GM18873 (cell line): ENCODE data around the gene CFAP161.

ENCODE experiments used
- ATAC-seq: cut with Tn5 transposase; IDR thresholded peaks from one replicate; pipeline ENCODE4 v1.9.1; 2021; ENCODE audit warnings: mild to moderate bottlenecking, moderate library complexity, moderate number of reproducible peaks; ENCODE audit not compliant: unreplicated experiment, low FRiP score

The CFAP161 gene

DNA sequence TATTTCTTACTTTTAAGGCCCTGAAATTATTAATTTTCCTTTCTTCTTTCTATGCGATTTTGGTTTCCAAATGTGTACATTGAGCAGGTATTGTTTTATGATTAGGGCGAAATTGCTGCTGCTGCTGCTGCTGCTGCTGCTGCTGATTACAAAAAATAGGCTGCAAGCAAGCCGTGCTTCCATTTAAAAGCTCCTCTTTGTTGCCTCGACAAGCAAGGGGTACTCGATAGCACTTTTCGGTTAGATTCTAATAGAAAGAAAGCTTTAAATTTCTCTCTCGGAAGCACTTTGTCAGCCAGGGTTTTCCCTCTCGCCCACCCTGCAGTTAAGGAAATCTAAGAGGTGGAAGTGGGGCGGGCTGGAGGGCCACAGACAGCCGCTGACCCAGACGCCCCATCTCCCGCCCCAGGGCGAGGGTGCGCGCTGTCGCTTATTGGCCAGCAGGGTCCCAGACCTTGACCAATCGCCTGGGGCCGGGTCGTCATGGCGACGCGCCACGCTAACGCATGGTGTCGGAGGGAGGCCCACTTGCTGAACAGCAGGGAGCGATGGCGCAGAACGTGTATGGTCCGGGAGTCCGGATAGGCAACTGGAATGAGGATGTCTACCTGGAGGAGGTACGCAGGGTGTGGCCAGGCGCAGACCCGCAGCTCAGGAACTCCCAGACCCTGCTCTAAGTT lies at the start of gene CFAP161:
TSS of gene CFAP161 (plus strand) at position 489 of the 680 bp plus-strand sequence. CDS start at position 549, 60 bp downstream.
- no peak for ATAC-seq

DNA sequence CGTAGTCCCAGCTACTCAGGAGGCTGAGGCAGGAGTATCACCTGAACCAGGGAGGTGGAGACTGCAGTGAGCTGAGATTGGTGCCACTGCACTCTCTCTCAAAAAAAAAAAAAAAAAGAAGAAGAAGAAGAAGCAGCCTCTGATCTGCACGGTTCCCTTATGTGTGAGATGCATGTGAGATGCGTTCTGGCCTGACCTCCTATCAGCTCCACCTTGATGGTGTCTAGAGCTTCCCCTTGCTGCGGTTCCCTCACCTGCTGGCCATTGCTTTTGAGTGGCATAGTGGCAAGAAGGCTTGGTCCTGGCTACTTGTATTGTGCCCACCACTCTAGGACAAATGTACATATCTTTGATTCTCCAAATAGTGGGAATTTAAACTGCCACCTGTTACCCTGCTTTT lies 49.4 kb upstream of the CFAP161 start:
- no peak for ATAC-seq

DNA sequence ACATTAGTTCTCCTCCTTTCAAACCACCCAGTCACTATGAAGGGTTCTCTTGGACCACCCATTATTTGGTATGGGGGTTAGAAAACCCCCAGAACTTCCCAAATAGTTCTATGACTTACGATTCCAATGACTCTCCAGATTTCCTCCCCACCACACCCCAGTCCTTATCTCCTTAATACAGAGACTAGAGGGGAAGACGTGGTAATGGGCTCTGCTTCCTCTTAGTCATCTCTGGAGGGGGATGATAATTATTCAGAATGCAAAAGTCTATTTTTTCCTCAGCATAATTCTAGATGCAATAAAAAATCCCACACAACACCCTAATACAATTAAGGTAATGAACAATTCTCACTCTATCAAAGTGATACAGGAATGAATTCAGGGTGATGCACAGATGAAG lies 48.9 kb upstream of the CFAP161 start:
- ATAC-seq, result no peak

DNA sequence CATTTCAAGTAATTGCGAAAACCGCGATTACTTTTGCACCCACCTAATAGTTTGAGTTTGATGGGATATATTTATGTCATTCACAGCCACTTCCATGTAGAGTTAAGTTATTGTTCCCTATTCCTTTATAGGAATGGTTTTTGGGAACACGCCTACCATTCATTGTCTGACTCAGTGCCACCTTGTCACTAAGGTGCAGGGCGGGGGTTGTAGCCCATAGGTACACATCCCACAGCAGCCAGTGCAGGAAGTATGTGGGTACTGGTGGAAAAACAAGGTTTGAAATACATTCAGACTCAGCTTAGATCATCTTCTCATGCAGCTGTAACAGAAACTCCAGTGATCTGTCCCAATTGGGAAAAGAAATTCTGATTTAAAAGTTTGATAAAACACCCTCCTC lies 48.2 kb upstream of the CFAP161 start:
- ATAC-seq, result no peak

DNA sequence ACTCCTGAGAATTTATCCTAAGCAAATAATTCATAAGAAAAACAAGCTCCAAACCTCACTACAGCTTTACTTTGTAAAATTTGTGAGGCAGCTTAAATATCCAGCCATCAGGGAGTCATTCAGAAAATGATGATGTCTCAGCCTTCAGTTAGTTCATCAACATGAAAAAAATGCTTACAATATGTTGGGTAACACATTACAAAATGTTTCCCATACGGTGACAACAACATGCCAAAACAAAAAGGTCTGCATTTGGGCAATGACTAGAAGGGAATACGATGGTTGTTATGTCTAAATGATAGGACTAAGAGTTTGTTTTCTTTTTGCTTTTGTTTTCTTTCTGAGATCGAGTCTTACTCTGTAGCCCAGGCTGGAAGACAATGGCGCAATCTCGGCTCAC lies 47.0 kb upstream of the CFAP161 start:
- ATAC-seq, result no peak

DNA sequence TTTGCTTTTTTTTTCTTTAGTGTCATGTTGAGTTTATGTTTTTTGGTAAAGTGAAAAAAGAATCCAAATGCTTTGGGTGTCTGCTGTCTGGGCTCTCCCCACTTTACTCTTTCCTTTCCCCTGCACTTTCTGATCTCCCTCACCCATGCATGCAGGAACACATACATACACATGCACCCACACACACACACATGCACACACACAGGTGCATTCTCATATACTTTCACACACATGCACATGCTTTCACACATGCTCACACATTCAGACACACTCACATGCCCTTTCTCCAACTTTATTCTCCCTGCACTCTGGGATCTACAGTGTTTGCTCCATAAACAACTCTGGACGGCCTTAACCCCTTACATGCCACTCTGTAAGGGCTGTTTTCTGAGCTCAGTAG lies 46.4 kb upstream of the CFAP161 start:
- no peak for ATAC-seq

- no peak for ATAC-seq
These were observed 45.5 kb upstream of the CFAP161 start for GRCh38 chr15:81088470-81089013.

- ATAC-seq, result no peak
These were observed 42.0 kb upstream of the CFAP161 start for GRCh38 chr15:81091889-81092558.

DNA sequence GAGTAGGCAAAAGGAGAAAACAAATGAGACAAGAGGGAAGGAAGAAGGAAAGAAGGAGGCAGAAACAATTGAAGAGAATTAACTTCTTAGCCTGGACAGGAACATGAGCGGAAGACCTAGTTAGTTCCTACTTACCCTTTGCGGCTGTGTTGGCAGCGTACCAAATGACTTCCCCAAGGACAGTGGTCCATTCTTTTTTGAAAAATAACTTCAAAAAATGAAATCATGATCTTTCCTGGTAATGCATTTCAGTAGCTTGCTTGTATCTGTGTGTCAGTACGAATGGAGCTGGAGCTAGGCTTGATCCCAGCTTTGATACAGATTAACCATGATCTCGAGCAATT lies 41.5 kb upstream of the CFAP161 start:
- ATAC-seq, result no peak

DNA sequence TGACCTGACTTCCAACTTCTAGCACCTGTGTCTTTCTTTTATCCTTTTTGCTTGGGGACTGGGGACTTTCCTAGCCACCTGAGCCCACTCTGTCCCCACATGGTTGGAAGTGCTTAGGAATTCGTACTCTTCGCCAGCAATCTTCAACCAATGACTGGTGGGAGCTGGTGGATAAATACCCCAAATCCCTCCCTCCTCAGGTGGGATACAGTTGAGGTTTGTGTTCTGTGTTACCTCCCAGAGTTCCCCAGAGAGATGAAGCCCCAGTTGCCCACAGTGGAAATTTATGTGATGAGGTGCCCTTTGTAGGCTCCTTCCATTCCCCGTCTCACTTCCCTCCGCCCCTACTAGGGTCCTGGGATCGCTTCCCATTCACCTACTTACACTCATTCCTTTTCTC lies 40.1 kb upstream of the CFAP161 start:
- ATAC-seq, result no peak

DNA sequence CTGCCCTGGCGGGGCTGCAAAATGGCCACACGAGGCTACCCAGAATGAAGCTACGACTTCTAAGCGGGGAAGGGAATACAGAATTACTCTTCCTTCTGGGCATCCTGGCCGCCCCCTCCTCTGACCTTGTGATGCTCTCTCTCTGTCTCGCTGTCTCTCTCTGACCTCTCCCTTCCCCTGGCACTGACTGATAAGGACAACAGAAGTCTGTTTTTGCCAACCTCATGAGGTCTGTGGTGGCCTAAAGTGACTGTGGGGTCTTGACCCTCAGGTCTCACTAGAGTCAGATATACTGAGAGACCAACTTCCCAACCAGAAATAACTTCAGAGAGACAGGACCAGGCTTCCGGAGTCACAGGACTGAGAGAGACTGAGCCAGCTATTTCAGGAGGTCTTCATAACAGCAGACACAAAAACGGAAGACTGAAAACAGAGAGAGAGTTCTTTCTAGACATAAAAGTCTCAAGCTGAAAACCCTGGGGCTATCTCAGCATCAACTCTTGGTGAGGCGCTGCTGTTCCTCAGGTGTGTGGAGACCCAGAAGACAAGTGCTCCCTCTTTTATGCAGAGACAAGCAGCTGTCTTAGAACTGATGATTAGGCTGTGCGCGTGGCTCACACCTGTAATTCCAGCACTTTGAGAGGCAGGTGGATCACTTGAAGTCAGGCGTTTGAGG lies 38.2 kb upstream of the CFAP161 start:
- ATAC-seq, result no peak

GRCh38 chr15:81096398-81096797 lies 37.7 kb upstream of the CFAP161 start:
- ATAC-seq, result no peak

GRCh38 chr15:81097116-81097889 lies 36.8 kb upstream of the CFAP161 start:
- ATAC-seq, result no peak

DNA sequence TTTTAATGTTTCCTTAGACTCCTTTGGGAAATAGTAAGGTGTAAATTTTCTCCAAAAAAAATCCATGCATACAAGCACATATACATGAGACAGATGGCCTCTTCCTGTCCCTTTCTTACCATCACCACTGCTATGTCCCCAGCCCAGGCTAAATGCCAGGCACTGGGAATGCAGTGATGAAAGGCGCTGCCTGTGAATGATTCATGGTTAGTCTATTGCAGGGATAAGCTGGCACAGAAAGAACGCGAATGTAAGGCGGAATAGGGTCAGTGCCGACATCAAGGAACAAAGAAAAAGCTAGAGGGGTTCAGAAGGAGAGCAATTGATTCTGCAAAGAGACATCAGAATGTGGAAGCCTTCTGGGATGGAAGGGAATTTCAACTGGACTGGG lies 36.2 kb upstream of the CFAP161 start:
- no peak for ATAC-seq

DNA sequence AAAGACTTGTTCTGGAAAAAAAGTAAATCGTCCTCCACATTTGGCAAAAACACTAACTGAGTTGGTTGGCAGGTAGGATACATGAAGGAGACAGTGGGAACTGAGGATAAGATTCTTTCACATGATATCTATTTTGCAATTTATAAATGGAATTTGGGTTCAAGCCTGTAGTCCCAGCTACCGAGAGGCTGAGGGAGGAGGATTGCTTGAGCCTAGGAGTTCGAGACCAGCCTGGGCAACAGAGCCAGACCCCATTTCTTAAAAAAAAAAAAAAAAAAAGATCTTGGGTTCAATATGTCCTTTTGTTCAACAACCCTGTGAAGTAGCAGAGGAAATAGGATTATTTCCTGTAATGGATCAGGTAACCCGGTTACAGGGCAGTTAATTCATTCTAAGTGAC lies 35.7 kb upstream of the CFAP161 start:
- no peak for ATAC-seq

DNA sequence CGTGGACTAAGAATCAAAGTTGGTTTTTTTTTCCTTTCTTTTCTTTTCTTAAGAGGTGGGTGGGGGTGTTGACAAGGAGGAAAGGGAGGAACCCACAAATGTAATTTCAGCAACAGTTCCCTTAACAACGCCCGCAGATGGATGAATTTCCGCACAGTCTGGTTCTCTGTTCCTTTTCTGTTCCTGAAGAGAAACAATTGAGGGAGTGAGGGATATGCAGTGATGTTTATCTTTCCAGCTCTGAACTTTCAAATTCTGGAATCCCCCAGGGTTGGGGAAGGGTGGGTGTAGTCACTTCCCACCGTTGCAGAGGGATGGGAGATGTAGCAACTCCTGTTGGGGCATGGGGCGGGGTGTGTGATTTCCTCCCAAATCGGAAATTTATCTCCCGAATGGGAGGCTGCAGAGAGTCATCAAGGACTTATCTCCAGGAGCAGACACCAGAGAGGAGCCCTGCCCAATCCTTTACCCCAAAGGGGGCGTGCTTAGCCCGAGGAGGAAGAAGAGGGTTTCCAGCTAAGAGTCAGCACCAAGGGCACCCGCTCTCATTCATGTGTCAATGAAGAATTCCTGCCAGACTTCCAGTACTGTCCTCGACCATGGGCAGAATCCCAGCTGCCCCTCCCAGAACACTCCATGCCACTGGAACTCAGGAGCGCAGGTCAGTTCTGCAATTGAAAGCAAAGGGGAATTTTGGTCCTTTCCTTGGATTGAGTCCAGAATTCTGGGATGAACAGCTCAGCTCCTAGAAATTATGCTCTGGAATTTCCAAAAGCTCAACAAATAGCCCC lies 35.0 kb upstream of the CFAP161 start:
- no peak for ATAC-seq

DNA sequence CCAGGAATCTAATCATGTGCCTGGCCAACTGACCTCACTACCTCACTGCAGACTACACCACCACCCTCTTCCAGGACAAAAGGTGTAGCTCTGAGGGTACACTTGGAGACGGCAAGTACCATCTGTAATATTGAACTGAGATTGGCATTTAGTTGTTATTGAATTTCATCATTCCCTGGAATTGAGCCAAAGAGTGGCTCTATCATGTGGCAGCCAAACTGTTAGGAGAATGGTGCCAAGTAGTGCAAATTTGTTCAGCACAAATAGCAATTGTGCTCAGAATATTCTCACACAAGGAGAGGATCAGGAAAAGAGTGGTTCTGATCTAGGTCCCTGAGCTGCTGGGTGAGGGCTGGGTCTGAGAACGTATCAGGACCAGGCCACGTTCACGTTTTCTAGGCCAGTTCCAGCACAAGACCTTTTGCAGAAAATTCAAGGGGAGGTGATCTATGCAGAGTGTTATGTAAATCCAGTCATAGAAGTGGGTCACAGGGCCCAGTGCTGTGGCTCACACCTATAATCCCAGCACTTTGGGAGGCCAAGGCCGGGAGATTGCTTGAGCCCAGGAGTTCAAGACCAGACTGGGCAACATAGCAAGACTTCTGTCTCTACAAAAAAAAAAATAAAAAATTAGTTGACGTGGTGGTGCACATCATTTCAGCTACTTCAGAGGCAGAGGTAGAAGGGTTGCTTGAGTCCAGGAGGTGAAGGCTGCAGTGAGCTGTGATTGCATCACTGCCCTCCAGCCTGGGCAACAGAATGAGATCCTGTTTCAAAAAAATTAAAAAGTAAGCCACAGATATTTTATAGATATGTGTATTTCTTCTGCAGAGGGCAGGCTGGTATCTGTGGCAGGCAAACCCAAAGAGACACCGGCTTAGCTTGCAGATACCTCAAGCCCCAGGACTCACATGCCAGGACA lies 31.9 kb upstream of the CFAP161 start:
- ATAC-seq, result no peak

GRCh38 chr15:81103857-81104256 lies 30.2 kb upstream of the CFAP161 start:
- ATAC-seq, result no peak

DNA sequence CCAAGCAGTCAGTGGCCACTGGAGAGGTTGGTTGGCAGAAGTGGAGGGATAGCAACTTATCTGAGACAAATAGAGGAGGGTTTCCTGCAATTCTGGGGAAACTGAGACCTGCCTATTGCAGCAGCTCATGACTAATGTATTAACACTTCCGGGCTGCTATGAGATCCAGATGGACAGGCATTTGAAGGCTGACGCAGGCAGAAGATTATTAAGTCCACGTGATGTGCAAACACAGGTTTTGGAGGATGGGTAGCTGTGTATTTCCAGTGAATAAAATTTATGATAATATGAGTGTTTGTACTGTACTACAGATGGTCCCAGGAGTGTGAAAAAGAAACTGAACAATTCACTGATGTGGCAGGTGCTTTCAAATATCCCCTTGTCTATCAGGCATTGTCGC lies 28.5 kb upstream of the CFAP161 start:
- ATAC-seq, result no peak
